Measurements from ENCODE around the gene FRMD8. TPM values are rescaled to one million over a fixed set of nuclear protein-coding genes. Genes with fewer than 3 reads are reported as not detected.

Gene FRMD8
- total and polyA plus RNA-seq, 2 of the 4 experiments (the other 2 are of a cell fraction): 11.3 to 19.8 TPM

DNA sequence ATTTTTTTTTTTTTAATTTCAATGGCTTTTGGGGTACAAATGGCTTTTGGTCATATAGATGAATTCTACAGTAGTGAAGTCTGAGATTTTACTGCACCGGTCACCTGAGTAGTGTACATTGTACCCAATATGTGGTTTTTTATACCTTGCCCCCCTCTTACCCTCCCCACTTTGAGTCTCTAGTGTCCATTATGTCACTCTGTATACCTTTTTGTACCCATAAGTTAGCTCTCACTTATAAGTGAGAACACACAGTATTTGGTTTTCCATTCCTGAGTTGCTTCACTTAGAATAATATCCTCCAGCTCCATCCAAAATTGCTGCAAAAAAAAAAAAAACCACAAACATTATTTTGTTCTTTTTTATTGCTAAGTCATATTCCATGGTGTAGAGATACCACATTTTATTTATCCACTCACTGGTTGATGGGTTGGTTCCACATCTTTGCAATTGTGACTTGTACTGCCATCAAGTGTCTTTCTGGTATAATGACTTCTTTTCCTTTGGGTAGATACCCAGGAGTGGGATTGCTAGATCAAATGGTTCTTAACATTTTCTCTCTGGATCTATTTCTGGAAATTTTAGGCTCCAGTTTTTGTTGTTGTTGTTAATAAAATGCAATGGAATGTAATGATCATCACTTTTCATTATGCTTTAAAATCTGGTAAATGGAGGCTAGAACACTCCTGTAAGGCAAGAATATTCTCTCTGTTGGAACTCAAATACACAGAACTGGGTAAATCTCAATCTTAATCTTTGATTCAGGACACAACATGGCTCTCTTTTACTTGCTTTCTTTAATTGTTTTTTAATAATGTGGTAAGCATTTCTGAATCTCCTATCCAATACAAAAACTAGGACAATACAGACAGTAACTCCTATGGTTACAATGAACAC is 46.5 kb downstream of the FRMD8 start:
- no peak overlapping the region for H3K4ac ChIP-seq (ENCODE audit: low read depth, low read length)
- H2BK20ac ChIP-seq (ENCODE audit: low read depth, low read length): no peak overlapping the region
- no peak overlapping the region for H2AFZ ChIP-seq (replicated peaks; ENCODE audit: low read length, poor library complexity)
- no peaks in the 10 kb centered on the region; the same call in 1 of the 2 replicates for H3K9me1 ChIP-seq (ENCODE audit: insufficient read depth, low read length)
- H2BK15ac ChIP-seq (ENCODE audit: low read depth, low read length): no peak overlapping the region
- CTCF ChIA-PET: no interaction called here
- peaks cover 41% of the 10 kb centered on the region for H3K36me3 ChIP-seq (ENCODE audit: control insufficient read depth, insufficient read depth, low read length)
- H2BK5ac ChIP-seq (ENCODE audit: low read depth, low read length, poor library complexity, severe bottlenecking): no peak overlapping the region
- dilution Hi-C loops (cut with HindIII; ENCODE audit: low sequenced_read_pairs, unreplicated experiment) (no loop called here), intact Hi-C loops (cut with micrococcal nuclease) (loop anchor here (5.0 kb wide), 1 partner anchor 79 kb away; no protein-coding TSS in a partner anchor), in situ Hi-C loops (cut with MboI; ENCODE audit: low sequenced_read_pairs) (no loop called here)
- H3K79me1 ChIP-seq (ENCODE audit: low read depth in 1 of 2, low read length in 2 of 2): peaks cover 8 to 39% of the 10 kb centered on the region in 2 experiments; a peak in 3 of 4 replicates
- H2AK9ac ChIP-seq (replicated peaks; ENCODE audit: low read depth, low read length, poor library complexity): no peak overlapping the region
- H3K56ac ChIP-seq (ENCODE audit: extremely low read depth, insufficient read depth, low read length): no peak overlapping the region
- H3K14ac ChIP-seq (replicated peaks; ENCODE audit: low read depth, low read length): no peak overlapping the region
- peak overlapping the region; percentile 15; the same call in 1 of the 2 replicates for H3K23ac ChIP-seq (ENCODE audit: low read depth, low read length)
- H3K9ac ChIP-seq (ENCODE audit: low read depth, low read length): no peak overlapping the region
- peak overlapping the region; percentile 24; the same call in 1 of the 2 replicates for H3K4me2 ChIP-seq (ENCODE audit: low read depth, low read length)
- no peaks in the 10 kb centered on the region for H3K9me3 ChIP-seq (ENCODE audit: control insufficient read depth, insufficient read depth, low read length)
- no peak overlapping the region for H2BK120ac ChIP-seq (ENCODE audit: low read depth, low read length)
- peaks cover 96% of the 10 kb centered on the region for H4K20me1 ChIP-seq (ENCODE audit: insufficient read depth, low read length)
- no peak overlapping the region for H3K27ac ChIP-seq (ENCODE audit: insufficient read depth, low read length)
- no peaks in the 10 kb centered on the region for H3K27me3 ChIP-seq (ENCODE audit: control insufficient read depth, insufficient read depth, low read length)
- TF ChIP-seq, protein P1, sequence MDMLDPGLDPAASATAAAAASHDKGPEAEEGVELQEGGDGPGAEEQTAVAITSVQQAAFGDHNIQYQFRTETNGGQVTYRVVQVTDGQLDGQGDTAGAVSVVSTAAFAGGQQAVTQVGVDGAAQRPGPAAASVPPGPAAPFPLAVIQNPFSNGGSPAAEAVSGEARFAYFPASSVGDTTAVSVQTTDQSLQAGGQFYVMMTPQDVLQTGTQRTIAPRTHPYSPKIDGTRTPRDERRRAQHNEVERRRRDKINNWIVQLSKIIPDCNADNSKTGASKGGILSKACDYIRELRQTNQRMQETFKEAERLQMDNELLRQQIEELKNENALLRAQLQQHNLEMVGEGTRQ (IDR thresholded peaks at IDR 0.05; ENCODE audit: low read depth, low read length): no peak
- 0 out of 2 replicates have a peak, but pooled peaks have one; percentile 6 for TF ChIP-seq SMC3 (IDR thresholded peaks at IDR 0.05; ENCODE audit: low read depth, low read length)
- peak; percentile 84 for TF ChIP-seq POLR2A (IDR thresholded peaks at IDR 0.05; ENCODE audit: low read depth, low read length)
- TF ChIP-seq CEBPB (IDR thresholded peaks at IDR 0.05; ENCODE audit: low read depth, low read length): no peak
- TF ChIP-seq, protein P2, sequence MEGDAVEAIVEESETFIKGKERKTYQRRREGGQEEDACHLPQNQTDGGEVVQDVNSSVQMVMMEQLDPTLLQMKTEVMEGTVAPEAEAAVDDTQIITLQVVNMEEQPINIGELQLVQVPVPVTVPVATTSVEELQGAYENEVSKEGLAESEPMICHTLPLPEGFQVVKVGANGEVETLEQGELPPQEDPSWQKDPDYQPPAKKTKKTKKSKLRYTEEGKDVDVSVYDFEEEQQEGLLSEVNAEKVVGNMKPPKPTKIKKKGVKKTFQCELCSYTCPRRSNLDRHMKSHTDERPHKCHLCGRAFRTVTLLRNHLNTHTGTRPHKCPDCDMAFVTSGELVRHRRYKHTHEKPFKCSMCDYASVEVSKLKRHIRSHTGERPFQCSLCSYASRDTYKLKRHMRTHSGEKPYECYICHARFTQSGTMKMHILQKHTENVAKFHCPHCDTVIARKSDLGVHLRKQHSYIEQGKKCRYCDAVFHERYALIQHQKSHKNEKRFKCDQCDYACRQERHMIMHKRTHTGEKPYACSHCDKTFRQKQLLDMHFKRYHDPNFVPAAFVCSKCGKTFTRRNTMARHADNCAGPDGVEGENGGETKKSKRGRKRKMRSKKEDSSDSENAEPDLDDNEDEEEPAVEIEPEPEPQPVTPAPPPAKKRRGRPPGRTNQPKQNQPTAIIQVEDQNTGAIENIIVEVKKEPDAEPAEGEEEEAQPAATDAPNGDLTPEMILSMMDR (conservative IDR thresholded peaks at IDR 0.05; ENCODE audit: low read depth, low read length): peak; percentile 17; the same call in 1 of the 2 replicates
- no peak for TF ChIP-seq RFX5 (IDR thresholded peaks at IDR 0.05; ENCODE audit: low read depth, low read length)
- TF ChIP-seq NFE2L2 (IDR thresholded peaks at IDR 0.05; ENCODE audit: low read depth, low read length): no peak; the same call in 1 of the 2 replicates
- no peak for TF ChIP-seq RAD21 (IDR thresholded peaks at IDR 0.05; ENCODE audit: low read length)
- no peak for TF ChIP-seq MAFK (IDR thresholded peaks at IDR 0.05; ENCODE audit: low read depth, low read length)
- TF ChIP-seq BHLHE40 (IDR thresholded peaks at IDR 0.05; ENCODE audit: low read depth, low read length): no peak
- TF ChIP-seq RCOR1 (IDR thresholded peaks at IDR 0.05; ENCODE audit: insufficient replicate concordance, low read length): no peak
- H4K5ac ChIP-seq (ENCODE audit: low read depth, low read length): no peak overlapping the region
- no TSS peak for BruUV-seq (replicated peaks)
- H3K4me3 ChIP-seq (ENCODE audit: insufficient read depth, low read depth, low read length): no peak overlapping the region
- no peak overlapping the region for H4K8ac ChIP-seq (ENCODE audit: low read depth in 2 of 2, low read length in 2 of 2)
- H4K91ac ChIP-seq (ENCODE audit: insufficient read depth, low read depth, low read length): no peak overlapping the region
- POLR2A ChIA-PET (ENCODE audit: unreplicated experiment): interaction anchor here (0.6 to 0.7 kb wide), 3 partner anchors 10 to 72 kb away, joined by 4 to 11 read pairs (median 6); partner anchors contain the start of gene NEAT1
- no CpG with 5 or more reads among the region's 1 CpG for WGBS, 2 experiments (ENCODE audit: extremely low coverage in 2 of 2, insufficient read length in 1 of 2)
- DNase-seq (peak; percentile 54), ATAC-seq (ENCODE audit: low read depth) (no peak)
- peaks cover 2% of the 10 kb centered on the region; the same call in 1 of the 2 replicates for H3K4me1 ChIP-seq (ENCODE audit: control insufficient read depth, insufficient read depth, low read length)
- no peak overlapping the region for H3K18ac ChIP-seq (ENCODE audit: low read depth, low read length)
- no peak overlapping the region for H2AK5ac ChIP-seq (ENCODE audit: low read depth, low read length)

Measured in IMR-90 (cell line).